ENCODE results near the gene ADAMTSL3. TPM values are rescaled to one million over a fixed set of nuclear protein-coding genes. Genes with fewer than 3 reads are reported as not detected.

ADAMTSL3 gene, protein sequence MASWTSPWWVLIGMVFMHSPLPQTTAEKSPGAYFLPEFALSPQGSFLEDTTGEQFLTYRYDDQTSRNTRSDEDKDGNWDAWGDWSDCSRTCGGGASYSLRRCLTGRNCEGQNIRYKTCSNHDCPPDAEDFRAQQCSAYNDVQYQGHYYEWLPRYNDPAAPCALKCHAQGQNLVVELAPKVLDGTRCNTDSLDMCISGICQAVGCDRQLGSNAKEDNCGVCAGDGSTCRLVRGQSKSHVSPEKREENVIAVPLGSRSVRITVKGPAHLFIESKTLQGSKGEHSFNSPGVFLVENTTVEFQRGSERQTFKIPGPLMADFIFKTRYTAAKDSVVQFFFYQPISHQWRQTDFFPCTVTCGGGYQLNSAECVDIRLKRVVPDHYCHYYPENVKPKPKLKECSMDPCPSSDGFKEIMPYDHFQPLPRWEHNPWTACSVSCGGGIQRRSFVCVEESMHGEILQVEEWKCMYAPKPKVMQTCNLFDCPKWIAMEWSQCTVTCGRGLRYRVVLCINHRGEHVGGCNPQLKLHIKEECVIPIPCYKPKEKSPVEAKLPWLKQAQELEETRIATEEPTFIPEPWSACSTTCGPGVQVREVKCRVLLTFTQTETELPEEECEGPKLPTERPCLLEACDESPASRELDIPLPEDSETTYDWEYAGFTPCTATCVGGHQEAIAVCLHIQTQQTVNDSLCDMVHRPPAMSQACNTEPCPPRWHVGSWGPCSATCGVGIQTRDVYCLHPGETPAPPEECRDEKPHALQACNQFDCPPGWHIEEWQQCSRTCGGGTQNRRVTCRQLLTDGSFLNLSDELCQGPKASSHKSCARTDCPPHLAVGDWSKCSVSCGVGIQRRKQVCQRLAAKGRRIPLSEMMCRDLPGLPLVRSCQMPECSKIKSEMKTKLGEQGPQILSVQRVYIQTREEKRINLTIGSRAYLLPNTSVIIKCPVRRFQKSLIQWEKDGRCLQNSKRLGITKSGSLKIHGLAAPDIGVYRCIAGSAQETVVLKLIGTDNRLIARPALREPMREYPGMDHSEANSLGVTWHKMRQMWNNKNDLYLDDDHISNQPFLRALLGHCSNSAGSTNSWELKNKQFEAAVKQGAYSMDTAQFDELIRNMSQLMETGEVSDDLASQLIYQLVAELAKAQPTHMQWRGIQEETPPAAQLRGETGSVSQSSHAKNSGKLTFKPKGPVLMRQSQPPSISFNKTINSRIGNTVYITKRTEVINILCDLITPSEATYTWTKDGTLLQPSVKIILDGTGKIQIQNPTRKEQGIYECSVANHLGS (N-terminal part only)
- total RNA-seq, result 22.2 and 26.2 TPM in 2 replicates

DNA sequence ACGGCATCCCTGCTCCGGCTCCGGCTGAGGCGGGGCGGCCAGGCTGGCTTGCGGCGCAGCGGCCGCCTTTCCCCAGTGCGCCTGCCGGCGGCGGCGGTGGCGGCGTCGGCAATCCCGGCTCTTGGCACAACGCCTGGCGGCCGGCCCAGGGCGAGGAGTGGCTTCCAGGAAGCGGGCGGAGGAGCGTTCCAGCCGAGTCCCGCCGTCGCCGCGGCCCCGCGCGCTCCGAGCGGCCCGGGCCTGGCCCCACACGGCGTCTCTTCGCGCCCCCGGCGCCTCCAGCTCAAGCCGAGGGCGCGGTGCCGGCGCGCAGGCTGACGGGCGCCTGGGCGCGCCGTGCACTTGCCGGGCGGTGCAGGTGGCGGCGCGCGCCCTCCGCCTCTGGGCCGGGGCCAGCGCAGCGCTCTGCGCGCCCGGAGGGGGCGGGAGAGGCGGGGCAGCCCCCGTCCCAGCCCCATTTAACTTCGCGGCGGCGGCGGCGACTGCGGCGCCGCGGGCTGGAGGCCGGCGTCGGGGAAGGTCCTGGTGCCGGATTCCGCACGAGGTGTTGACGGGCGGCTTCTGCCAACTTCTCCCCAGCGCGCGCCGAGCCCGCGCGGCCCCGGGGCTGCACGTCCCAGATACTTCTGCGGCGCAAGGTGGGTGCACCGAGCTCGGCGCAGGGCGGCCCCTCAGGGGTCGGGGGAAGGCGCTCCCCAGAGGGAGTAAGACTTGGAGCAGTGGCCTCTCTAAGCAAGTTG lies at the start of gene ADAMTSL3:
Gene ADAMTSL3 (plus strand): TSS at position 485 of the 740 bp plus-strand sequence. CDS start 1,639 bp downstream, outside the sequence.
- DNase-seq (ENCODE audit: low read depth in 2 of 2), result peak; percentile 36 to 71

GRCh38 chr15:83604549-83604948 lies 49.4 kb upstream of the ADAMTSL3 start:
- DNase-seq (ENCODE audit: low read depth in 2 of 2), result no peak

DNA sequence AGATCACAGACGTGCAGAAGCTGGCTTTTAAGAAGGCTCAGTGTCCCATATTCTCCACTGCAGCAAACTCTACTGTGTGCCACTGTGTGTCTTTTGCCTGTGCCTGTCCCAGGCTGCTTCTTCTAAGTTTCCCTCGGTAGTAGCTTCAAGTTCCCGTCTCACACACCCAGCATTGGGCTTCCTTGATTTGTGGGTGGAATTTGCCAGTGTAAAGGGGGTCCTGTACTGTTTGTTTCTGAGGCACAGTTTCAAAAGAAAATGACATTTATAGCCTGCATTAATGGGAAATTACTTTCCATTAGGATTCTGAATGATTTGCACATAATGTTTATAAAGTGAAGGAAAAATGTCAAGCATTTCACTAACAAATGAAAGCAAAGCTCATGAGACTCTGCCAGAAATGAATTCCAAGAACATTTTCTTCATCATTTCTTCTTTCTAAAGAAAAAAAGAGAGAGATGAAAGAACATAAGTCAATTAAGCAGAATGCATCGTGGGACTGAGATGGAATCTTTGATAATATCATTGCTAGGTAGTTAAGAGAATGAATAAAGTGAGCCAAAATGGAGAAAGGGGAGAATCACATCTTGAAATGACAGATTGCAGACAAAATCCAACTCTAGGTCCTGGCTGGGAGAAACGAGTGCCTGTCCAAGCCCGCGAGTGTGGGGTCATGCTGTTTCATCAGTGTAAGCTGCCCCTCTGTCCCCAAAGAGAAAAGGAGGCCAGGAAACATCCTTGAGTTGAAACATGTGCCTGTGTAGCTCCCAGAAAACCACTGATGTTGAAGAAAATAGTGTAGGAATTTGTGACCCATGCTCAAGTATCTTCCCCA lies 48.6 kb upstream of the ADAMTSL3 start:
- no peak for DNase-seq (ENCODE audit: low read depth in 2 of 2)

- no peak for DNase-seq (ENCODE audit: low read depth in 2 of 2)
Measured at GRCh38 chr15:83610132-83610531, 43.8 kb upstream of the ADAMTSL3 start.

DNA sequence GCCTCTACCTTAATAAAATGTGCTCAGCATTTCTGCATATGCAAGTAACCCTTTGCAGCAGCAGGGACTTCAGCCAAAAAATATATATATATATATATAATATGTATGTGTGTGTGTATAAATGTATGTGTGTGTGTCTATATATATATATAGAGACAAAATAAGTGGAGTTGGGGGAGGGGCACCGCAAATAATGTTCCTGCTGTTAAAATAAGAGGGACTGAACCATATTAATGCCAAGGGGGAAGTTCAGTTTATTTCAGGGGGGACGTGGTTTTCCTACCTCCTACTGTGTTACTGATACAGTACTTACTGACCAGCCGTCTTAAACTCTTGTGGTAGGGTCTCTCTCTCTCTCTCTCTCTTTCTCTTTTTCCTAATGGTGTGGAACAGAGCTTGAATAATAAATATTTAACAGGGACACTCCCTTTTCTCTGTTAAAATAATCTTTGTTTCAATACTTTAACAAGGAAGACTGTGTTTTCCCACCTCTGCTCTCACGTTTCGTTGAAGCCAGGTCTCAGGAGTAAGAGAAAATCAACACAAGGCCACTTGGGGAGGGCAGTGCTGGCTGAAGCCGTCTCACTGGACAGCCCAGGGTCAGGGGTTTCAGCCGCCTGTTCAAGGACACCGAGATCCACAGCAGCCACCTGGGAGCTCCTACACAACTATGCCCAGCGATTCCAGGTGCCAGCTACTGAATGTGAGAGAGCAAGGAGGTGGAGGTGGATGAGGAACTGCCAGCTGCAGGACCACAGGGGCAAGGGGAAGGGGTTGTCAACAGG lies 42.8 kb upstream of the ADAMTSL3 start:
- no peak for DNase-seq (ENCODE audit: low read depth in 2 of 2)

- DNase-seq (ENCODE audit: low read depth in 2 of 2), result no peak
Measured at GRCh38 chr15:83612226-83612625, 41.7 kb upstream of the ADAMTSL3 start.

- DNase-seq (ENCODE audit: low read depth in 2 of 2), result no peak
Measured at GRCh38 chr15:83612898-83613635, 40.9 kb upstream of the ADAMTSL3 start.

GRCh38 chr15:83613714-83614113 lies 40.2 kb upstream of the ADAMTSL3 start:
- peak; percentile 23 to 50 for DNase-seq (ENCODE audit: low read depth in 2 of 2)

GRCh38 chr15:83616840-83617239 lies 37.1 kb upstream of the ADAMTSL3 start:
- no peak for DNase-seq (ENCODE audit: low read depth in 2 of 2)

- no peak for DNase-seq (ENCODE audit: low read depth in 2 of 2)
Measured at GRCh38 chr15:83626171-83626802, 27.6 kb upstream of the ADAMTSL3 start.

- no peak for DNase-seq (ENCODE audit: low read depth in 2 of 2)
Measured at GRCh38 chr15:83631534-83631933, 22.4 kb upstream of the ADAMTSL3 start.

DNA sequence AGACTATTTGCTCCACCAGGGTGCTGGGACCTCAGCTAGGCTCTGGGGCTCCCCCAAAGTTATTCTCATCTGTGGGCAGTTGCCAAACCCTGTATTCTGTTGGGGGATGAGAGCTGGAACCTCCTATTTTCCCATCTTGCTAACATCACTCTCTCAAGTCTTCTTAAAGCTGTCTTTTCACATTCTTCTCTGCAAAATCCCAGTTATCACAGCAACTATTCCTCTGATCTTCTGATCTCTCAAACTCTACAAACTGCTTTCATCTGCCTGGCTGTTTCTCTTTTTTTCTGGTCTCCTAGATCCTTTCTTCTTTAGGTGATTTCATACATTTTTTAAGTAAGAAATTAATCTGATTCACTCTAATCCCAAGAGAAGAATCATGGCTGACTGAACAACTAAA lies 10.7 kb upstream of the ADAMTSL3 start:
- no peak for DNase-seq (ENCODE audit: low read depth in 2 of 2)

DNA sequence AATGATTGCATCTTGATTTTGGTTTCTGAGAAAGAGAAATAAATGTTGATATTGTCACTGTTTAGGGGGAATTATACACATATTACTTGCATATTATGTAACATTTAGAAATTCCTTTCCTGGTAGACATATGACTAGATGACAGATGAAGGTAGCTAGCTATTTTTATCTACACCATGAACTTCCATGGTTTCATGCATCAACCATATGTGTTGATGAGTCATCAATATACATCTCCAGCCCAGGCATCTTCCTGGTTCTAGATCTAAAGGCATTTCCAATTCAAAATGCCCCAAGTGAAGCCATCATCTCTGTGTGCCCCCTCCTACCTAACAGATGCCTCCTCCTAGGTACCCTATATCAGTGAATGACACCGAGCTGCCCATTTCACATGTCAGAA lies 9.5 kb upstream of the ADAMTSL3 start:
- no peak for DNase-seq (ENCODE audit: low read depth in 2 of 2)

DNA sequence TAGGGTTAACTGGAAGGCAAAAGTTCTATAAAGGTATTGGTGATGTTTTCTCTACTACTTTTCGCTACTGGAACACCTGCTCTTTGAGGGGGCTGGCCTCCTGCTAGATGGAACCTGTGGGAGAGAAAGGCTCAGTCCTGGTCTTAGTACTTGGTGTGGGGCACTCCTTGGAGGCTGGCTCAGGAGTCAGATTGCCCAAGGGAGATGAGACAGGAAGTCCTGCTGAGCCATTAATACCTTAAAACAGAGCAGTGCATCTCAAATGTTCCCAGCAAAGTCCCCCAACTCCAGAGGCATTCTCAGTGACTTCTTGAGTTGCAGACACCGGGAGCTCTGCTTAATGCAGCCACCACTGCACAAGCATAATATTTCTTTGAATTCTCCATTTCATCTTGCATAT lies 3.1 kb upstream of the ADAMTSL3 start:
- no peak for DNase-seq (ENCODE audit: low read depth in 2 of 2)

- no peak for DNase-seq (ENCODE audit: low read depth in 2 of 2)
Measured at GRCh38 chr15:83651541-83651940, 2.4 kb upstream of the ADAMTSL3 start.

GRCh38 chr15:83652626-83653204 lies 1.2 kb upstream of the ADAMTSL3 start:
- DNase-seq (ENCODE audit: low read depth in 2 of 2), result no peak

GRCh38 chr15:83653288-83653638 lies 660 bp upstream of the ADAMTSL3 start:
- no peak for DNase-seq (ENCODE audit: low read depth in 2 of 2)

Data from dermis microvascular lymphatic vessel endothelial cell (primary cell).